ENCODE results near the gene PLRG1. TPM values are rescaled to one million over a fixed set of nuclear protein-coding genes. Genes with fewer than 3 reads are reported as not detected.

PLRG1 gene
- total RNA-seq, 3 donors from 2014 or later (not counting 1 experiment from before 2014, with no cell fraction given): 46.1 to 62.3 (median 54.6) TPM

DNA sequence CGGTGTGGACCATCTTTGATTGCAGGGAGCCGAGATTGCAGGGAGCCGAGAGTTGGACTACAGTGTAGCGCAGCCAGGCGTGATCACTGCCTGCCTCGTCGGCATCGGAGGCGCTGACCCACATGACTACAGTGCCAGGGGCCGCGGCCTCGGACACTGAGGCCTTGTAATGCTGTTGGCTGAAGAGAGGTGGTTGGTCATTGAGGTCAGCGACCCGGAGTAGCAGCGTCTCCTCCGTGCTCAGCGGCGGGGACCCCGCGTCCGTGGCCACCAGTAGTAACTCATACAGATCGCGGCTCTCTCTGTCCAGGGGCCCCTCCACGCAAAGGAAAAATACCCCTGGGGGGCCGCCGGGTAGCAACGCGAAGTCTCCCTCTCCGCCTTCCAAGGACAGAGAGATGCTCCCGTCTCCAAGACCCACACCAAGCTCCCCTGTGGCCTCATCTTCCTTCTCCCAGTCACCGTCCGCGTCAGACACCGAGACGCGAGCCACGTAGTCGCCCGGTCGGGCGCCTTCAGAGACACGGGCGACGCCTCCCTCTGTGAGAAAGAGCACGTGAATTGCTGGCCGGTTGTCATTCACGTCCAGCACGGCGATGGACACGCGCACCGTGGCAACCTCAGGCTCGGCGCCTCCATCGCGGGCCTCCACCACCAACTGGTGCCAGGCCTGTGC, 60.5 kb downstream of the PLRG1 start:
- peaks cover 16% of the 10 kb centered on the region for H3K4me1 ChIP-seq (ENCODE audit: control insufficient read depth, insufficient read depth, low read length)
- Mint-ChIP-seq H3K36me3 (no peaks in the 10 kb centered on the region), H3K27ac (no peak overlapping the region), H3K27me3 (ENCODE audit: low read depth in 2 of 2) (peaks cover 40 to 44% of the 10 kb centered on the region in 2 donors), H3K9me3 (no peaks in the 10 kb centered on the region), H3K4me3 (no peak overlapping the region), H3K4me1 (no peaks in the 10 kb centered on the region)
- no peaks in the 10 kb centered on the region for H3K36me3 ChIP-seq (ENCODE audit: control insufficient read depth, insufficient read depth, low read length)
- no peak overlapping the region for H3K4me3 ChIP-seq (ENCODE audit: low read length)
- no peaks in the 10 kb centered on the region for H3K9me3 ChIP-seq (ENCODE audit: control insufficient read depth, insufficient read depth, low read length)
- WGBS (ENCODE audit: insufficient coverage): 37% methylated on average over 56 of the region's 56 CpGs
- ATAC-seq (no peak), DNase-seq (no peak)
- TF ChIP-seq, protein P1, sequence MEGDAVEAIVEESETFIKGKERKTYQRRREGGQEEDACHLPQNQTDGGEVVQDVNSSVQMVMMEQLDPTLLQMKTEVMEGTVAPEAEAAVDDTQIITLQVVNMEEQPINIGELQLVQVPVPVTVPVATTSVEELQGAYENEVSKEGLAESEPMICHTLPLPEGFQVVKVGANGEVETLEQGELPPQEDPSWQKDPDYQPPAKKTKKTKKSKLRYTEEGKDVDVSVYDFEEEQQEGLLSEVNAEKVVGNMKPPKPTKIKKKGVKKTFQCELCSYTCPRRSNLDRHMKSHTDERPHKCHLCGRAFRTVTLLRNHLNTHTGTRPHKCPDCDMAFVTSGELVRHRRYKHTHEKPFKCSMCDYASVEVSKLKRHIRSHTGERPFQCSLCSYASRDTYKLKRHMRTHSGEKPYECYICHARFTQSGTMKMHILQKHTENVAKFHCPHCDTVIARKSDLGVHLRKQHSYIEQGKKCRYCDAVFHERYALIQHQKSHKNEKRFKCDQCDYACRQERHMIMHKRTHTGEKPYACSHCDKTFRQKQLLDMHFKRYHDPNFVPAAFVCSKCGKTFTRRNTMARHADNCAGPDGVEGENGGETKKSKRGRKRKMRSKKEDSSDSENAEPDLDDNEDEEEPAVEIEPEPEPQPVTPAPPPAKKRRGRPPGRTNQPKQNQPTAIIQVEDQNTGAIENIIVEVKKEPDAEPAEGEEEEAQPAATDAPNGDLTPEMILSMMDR (IDR thresholded peaks at IDR 0.05): no peak
- intact Hi-C loops (cut with micrococcal nuclease): no loop called here
- H3K27me3 ChIP-seq (ENCODE audit: control insufficient read depth, insufficient read depth, low read length): peaks cover 25% of the 10 kb centered on the region
- H3K27ac ChIP-seq (ENCODE audit: low read length): no peak overlapping the region

GRCh38 chr4:154487145-154487544, 63.1 kb downstream of the PLRG1 start:
- intact Hi-C loops (cut with micrococcal nuclease): no loop called here
- Mint-ChIP-seq H3K27ac (no peak overlapping the region), H3K36me3 (no peaks in the 10 kb centered on the region), H3K9me3 (no peaks in the 10 kb centered on the region), H3K27me3 (ENCODE audit: low read depth in 2 of 2) (peaks cover 18 to 31% of the 10 kb centered on the region in 2 donors), H3K4me1 (no peaks in the 10 kb centered on the region), H3K4me3 (no peak overlapping the region)
- H3K36me3 ChIP-seq (ENCODE audit: control insufficient read depth, insufficient read depth, low read length): no peaks in the 10 kb centered on the region
- TF ChIP-seq, protein P1 (IDR thresholded peaks at IDR 0.05): no peak
- peaks cover 13% of the 10 kb centered on the region for H3K27me3 ChIP-seq (ENCODE audit: control insufficient read depth, insufficient read depth, low read length)
- H3K4me1 ChIP-seq (ENCODE audit: control insufficient read depth, insufficient read depth, low read length): peaks cover 13% of the 10 kb centered on the region
- H3K9me3 ChIP-seq (ENCODE audit: control insufficient read depth, insufficient read depth, low read length): no peaks in the 10 kb centered on the region
- no peak for DNase-seq
- H3K4me3 ChIP-seq (ENCODE audit: low read length): no peak overlapping the region
- no peak overlapping the region for H3K27ac ChIP-seq (ENCODE audit: low read length)
- WGBS (ENCODE audit: insufficient coverage): 78% methylated on average over 4 of the region's 4 CpGs
- no peak for ATAC-seq

DNA sequence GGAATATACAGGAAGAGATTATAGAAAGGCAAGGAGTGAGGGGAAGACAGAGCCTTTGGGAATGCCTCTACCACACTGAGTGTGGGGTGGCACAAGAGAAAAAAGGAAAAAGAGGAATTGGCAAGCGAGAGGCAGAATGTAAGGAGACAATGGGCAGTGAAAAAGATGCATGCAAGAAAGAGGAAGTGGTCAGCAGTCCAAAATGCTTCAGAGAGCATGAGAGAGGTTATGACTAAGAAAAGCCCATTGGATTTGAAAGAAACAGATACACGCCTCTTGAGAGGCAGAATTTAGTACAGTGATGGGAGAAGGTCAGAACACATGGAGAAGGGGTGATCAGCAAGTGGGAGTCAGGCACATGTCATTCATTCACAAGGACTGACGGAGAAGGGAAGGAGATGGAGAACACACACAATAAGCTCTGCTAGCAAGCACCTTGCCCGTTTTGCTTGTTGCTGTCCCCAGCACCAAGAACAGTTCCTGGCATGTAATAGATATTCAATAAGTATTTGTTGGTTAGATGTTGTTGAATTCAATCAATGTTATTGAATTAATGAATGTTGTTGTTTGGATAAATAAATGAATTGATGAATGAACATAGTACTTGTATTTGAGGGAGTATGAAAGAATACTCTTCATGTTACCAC, 65.0 kb downstream of the PLRG1 start:
- Histone ChIP-seq H3K36me3 (ENCODE audit: control insufficient read depth, insufficient read depth, low read length) (no peaks in the 10 kb centered on the region), H3K27ac (ENCODE audit: low read length) (no peak overlapping the region), H3K27me3 (ENCODE audit: control insufficient read depth, insufficient read depth, low read length) (peaks cover 3% of the 10 kb centered on the region), H3K9me3 (ENCODE audit: control insufficient read depth, insufficient read depth, low read length) (no peaks in the 10 kb centered on the region), H3K4me3 (ENCODE audit: low read length) (no peak overlapping the region), H3K4me1 (ENCODE audit: control insufficient read depth, insufficient read depth, low read length) (no peaks in the 10 kb centered on the region)
- no peak overlapping the region for H3K27ac Mint-ChIP-seq
- TF ChIP-seq, protein P1 (IDR thresholded peaks at IDR 0.05): no peak
- no peaks in the 10 kb centered on the region for H3K4me1 Mint-ChIP-seq
- WGBS (ENCODE audit: insufficient coverage): 37% methylated on average over 4 of the region's 4 CpGs
- H3K4me3 Mint-ChIP-seq: no peak overlapping the region
- no peaks in the 10 kb centered on the region for H3K36me3 Mint-ChIP-seq
- H3K9me3 Mint-ChIP-seq: no peaks in the 10 kb centered on the region
- peaks cover 10 to 17% of the 10 kb centered on the region in 2 donors for H3K27me3 Mint-ChIP-seq (ENCODE audit: low read depth in 2 of 2)
- intact Hi-C loops (cut with micrococcal nuclease): no loop called here
- DNase-seq (no peak), ATAC-seq (no peak)

Other genes starting within 250 kb of the PLRG1 start
- gene DCHS2, start 58.6 kb downstream of the PLRG1 start, total RNA-seq: not detected
- not detected for gene FGB, start 12.6 kb upstream of the PLRG1 start, total RNA-seq
- gene FGA, start 40.3 kb upstream of the PLRG1 start, total RNA-seq: not detected
- gene FGG, start 62.3 kb upstream of the PLRG1 start, total RNA-seq: not detected
- gene LRAT, start 193.6 kb upstream of the PLRG1 start, total RNA-seq: not detected
- gene RBM46, start 230.9 kb upstream of the PLRG1 start, total RNA-seq: not detected

Measured in natural killer cell (primary cell).